Measurements from ENCODE around the gene FST.
A peak's percentile ranks its signal among the peaks of the same experiment; 100 is the strongest.

Gene FST

DNA sequence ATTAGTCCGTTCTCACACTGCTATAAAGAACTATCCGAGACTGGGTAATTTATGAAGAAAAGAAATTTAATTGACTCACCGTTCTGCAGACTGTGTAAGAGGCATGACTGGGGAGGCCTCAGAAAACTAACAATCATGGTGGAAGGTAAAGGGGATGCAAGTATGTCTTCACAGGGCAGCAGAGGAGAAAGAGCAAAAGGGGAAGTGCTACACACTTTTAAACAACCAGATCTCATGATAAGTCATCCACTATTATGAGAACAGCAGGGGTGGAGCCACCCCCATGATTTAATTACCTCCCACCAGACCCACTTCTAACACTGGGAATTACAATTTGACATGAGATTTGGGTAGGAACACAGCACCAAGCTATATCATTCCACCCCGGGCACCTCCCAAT, 26.6 kb downstream of the FST start:
- TF ChIP-seq PAX5 (IDR thresholded peaks at IDR 0.05; ENCODE audit: insufficient read depth, low read length, severe bottlenecking), result no peak
- TF ChIP-seq POLR2A (IDR thresholded peaks at IDR 0.05; ENCODE audit: low read depth, low read length), result no peak
- TF ChIP-seq POLR2AphosphoS5 (IDR thresholded peaks at IDR 0.05; ENCODE audit: low read depth, low read length), result no peak
- TF ChIP-seq SPI1 (IDR thresholded peaks at IDR 0.05; ENCODE audit: low read depth, low read length), result peak; percentile 59; the same call in 1 of the 2 replicates
- no peak for TF ChIP-seq TAF1 (IDR thresholded peaks at IDR 0.05; ENCODE audit: low read depth, low read length)
- FAIRE-seq (no peak), DNase-seq (ENCODE audit: insufficient read length, low spot score) (no peak)

- TF ChIP-seq PAX5 (IDR thresholded peaks at IDR 0.05; ENCODE audit: insufficient read depth, low read length, severe bottlenecking) (no peak), POLR2AphosphoS5 (IDR thresholded peaks at IDR 0.05; ENCODE audit: low read depth, low read length) (no peak), POLR2A (IDR thresholded peaks at IDR 0.05; ENCODE audit: low read depth, low read length) (no peak)
- FAIRE-seq (no peak), DNase-seq (ENCODE audit: insufficient read length, low spot score) (no peak)
Measured at GRCh38 chr5:53508125-53508524, 27.7 kb downstream of the FST start.

- no peak for FAIRE-seq
- TF ChIP-seq PAX5 (IDR thresholded peaks at IDR 0.05; ENCODE audit: insufficient read depth, low read length, severe bottlenecking), result no peak
- TF ChIP-seq POLR2A (IDR thresholded peaks at IDR 0.05; ENCODE audit: low read depth, low read length), result no peak
- TF ChIP-seq TAF1 (IDR thresholded peaks at IDR 0.05; ENCODE audit: low read depth, low read length), result no peak
- TF ChIP-seq POLR2AphosphoS5 (IDR thresholded peaks at IDR 0.05; ENCODE audit: low read depth, low read length), result no peak
- TF ChIP-seq POU2F2 (IDR thresholded peaks at IDR 0.05; ENCODE audit: low read depth, low read length), result no peak
- TF ChIP-seq SPI1 (IDR thresholded peaks at IDR 0.05; ENCODE audit: low read depth, low read length), result no peak
- no peak for DNase-seq (ENCODE audit: insufficient read length, low spot score)
Measured at GRCh38 chr5:53512539-53512938, 32.1 kb downstream of the FST start.

- no peak for TF ChIP-seq POLR2A (IDR thresholded peaks at IDR 0.05; ENCODE audit: low read depth, low read length)
- FAIRE-seq (no peak), DNase-seq (ENCODE audit: insufficient read length, low spot score) (no peak)
Measured at GRCh38 chr5:53515988-53516387, 35.6 kb downstream of the FST start.

GRCh38 chr5:53520813-53521212, 40.4 kb downstream of the FST start:
- DNase-seq (ENCODE audit: insufficient read length, low spot score) (no peak), FAIRE-seq (peak; percentile 47)
- TF ChIP-seq TAF1 (IDR thresholded peaks at IDR 0.05; ENCODE audit: low read depth, low read length) (no peak), SPI1 (IDR thresholded peaks at IDR 0.05; ENCODE audit: low read depth, low read length) (no peak), POU2F2 (IDR thresholded peaks at IDR 0.05; ENCODE audit: low read depth, low read length) (no peak), PAX5 (IDR thresholded peaks at IDR 0.05; ENCODE audit: insufficient read depth, low read length, severe bottlenecking) (no peak), POLR2AphosphoS5 (IDR thresholded peaks at IDR 0.05; ENCODE audit: low read depth, low read length) (no peak), POLR2A (IDR thresholded peaks at IDR 0.05; ENCODE audit: low read depth, low read length) (no peak)

Measured in GM12891 (cell line).